DND-41 (cell line): Measurements from ENCODE around the gene RHBDF2.

Experiments used
- CTCF ChIP-seq: IDR thresholded peaks from 2 replicates; pipeline ENCODE4 v1.5.1; 2012; ENCODE audit warnings: borderline replicate concordance, low read length, moderate library complexity, mild to moderate bottlenecking; ENCODE audit not compliant: poor library complexity, severe bottlenecking; ENCODE audit errors: extremely low read depth
- EZH2 ChIP-seq: IDR thresholded peaks from 3 replicates; pipeline ENCODE4 v1.6.1; 2012; ENCODE audit warnings: borderline replicate concordance, low read depth, mild to moderate bottlenecking, moderate library complexity, low read length, inconsistent platforms; ENCODE audit not compliant: severe bottlenecking

- no peak for TF ChIP-seq CTCF
- no peak for TF ChIP-seq EZH2
These were observed 34.7 kb upstream of the RHBDF2 start for GRCh38 chr17:76535788-76536510.
